Measurements from ENCODE around the gene WDR72.

The WDR72 gene

GRCh38 chr15:53665930-53666329, 93.5 kb downstream of the WDR72 start:
- no peaks in the 10 kb centered on the region for H3K4me1 Mint-ChIP-seq (ENCODE audit: low read depth)
- H3K27ac Mint-ChIP-seq: no peak overlapping the region
- peaks cover 4% of the 10 kb centered on the region for H3K27me3 Mint-ChIP-seq
- H3K36me3 Mint-ChIP-seq (ENCODE audit: low read depth): no peaks in the 10 kb centered on the region
- no peaks in the 10 kb centered on the region for H3K9me3 Mint-ChIP-seq
- H3K4me3 Mint-ChIP-seq: no peak overlapping the region

GRCh38 chr15:53658827-53659555, 100.5 kb downstream of the WDR72 start:
- H3K4me1 Mint-ChIP-seq (ENCODE audit: low read depth): no peaks in the 10 kb centered on the region
- H3K9me3 Mint-ChIP-seq: no peaks in the 10 kb centered on the region
- no peaks in the 10 kb centered on the region for H3K36me3 Mint-ChIP-seq (ENCODE audit: low read depth)
- no peak overlapping the region for H3K4me3 Mint-ChIP-seq
- no peak overlapping the region for H3K27ac Mint-ChIP-seq
- peaks cover 4% of the 10 kb centered on the region for H3K27me3 Mint-ChIP-seq

GRCh38 chr15:53658255-53658654, 101.2 kb downstream of the WDR72 start:
- no peaks in the 10 kb centered on the region for H3K9me3 Mint-ChIP-seq
- no peaks in the 10 kb centered on the region for H3K27me3 Mint-ChIP-seq
- no peak overlapping the region for H3K4me3 Mint-ChIP-seq
- H3K4me1 Mint-ChIP-seq (ENCODE audit: low read depth): no peaks in the 10 kb centered on the region
- no peak overlapping the region for H3K27ac Mint-ChIP-seq
- H3K36me3 Mint-ChIP-seq (ENCODE audit: low read depth): no peaks in the 10 kb centered on the region

GRCh38 chr15:53648934-53649333, 110.5 kb downstream of the WDR72 start:
- H3K27ac Mint-ChIP-seq: no peak overlapping the region
- H3K9me3 Mint-ChIP-seq: no peaks in the 10 kb centered on the region
- no peaks in the 10 kb centered on the region for H3K36me3 Mint-ChIP-seq (ENCODE audit: low read depth)
- H3K27me3 Mint-ChIP-seq: no peaks in the 10 kb centered on the region
- H3K4me3 Mint-ChIP-seq: no peak overlapping the region
- no peaks in the 10 kb centered on the region for H3K4me1 Mint-ChIP-seq (ENCODE audit: low read depth)

DNA sequence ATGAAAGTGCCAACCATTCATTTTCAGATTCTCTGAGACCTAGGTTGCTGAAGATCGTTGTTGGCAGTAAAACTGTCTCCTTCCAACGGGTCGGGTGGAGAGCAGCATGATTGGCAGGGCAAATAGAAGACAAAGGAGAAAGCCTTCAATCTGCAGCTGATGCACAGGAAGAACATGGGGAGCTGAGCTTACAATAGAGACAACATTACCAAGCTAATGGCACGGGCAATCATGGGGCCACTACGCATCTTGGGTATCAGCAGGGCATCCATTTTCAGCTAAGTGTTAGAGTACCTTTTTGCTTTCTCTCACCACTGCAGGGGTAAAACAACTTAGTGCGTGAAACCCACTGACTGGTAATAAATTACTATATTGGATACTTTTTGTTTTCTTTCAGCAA, 114.8 kb downstream of the WDR72 start:
- H3K4me3 Mint-ChIP-seq: no peak overlapping the region
- H3K36me3 Mint-ChIP-seq (ENCODE audit: low read depth): no peaks in the 10 kb centered on the region
- no peaks in the 10 kb centered on the region for H3K9me3 Mint-ChIP-seq
- H3K27ac Mint-ChIP-seq: no peak overlapping the region
- H3K27me3 Mint-ChIP-seq: no peaks in the 10 kb centered on the region
- no peaks in the 10 kb centered on the region for H3K4me1 Mint-ChIP-seq (ENCODE audit: low read depth)

DNA sequence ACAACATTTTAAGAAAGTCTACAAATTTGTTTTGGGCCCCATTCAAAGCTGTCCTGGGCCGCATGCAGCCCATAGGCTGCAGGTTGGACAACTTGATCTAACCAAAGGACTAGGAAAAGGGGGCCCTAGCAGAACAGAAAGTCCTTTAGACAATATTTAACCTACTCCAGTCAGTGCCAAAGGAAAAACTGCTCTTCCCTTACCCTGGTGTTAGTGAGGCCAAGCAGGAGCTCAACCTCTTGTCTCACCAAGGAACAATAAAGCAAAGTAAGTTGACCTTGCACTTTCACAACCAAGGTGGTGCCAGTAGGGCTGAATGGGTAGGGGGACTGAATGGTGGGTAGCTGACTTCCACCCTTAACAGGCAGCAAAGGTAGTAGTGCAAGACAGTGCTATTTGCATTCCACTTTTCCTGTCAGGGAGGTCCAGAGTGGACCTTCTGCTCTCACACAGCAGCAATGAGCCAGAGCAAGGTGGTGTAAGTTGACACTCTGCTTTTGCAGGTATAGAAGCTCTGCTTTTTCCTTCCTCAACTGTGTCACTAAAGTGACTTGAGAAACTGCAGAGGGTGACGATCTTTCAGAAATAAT, 124.9 kb downstream of the WDR72 start:
- Mint-ChIP-seq H3K27ac (no peak overlapping the region), H3K4me3 (no peak overlapping the region), H3K9me3 (peaks cover 8% of the 10 kb centered on the region), H3K27me3 (peaks cover 4% of the 10 kb centered on the region), H3K4me1 (ENCODE audit: low read depth) (no peaks in the 10 kb centered on the region), H3K36me3 (ENCODE audit: low read depth) (no peaks in the 10 kb centered on the region)

DNA sequence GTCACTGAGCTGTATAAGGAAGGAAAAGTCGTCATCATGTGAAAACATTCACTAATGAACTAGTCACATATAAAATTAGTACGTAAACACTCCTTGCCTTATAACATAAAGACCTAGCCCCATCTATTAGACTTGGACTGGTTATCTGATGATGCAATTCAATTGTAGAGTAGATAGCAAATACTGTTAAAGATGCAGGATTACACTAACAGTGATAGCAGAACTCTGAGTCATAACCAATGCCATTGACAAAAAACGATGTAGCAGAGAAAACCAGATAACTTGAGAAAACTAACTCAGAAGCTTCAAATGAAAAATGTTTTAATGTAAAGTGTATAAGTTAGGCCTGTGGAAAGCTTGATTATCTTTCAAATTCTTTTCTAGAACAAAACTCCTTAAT, 132.2 kb downstream of the WDR72 start:
- Mint-ChIP-seq H3K4me1 (ENCODE audit: low read depth) (no peaks in the 10 kb centered on the region), H3K27me3 (no peaks in the 10 kb centered on the region), H3K27ac (no peak overlapping the region), H3K36me3 (ENCODE audit: low read depth) (no peaks in the 10 kb centered on the region), H3K4me3 (no peak overlapping the region), H3K9me3 (peaks cover 13% of the 10 kb centered on the region)

DNA sequence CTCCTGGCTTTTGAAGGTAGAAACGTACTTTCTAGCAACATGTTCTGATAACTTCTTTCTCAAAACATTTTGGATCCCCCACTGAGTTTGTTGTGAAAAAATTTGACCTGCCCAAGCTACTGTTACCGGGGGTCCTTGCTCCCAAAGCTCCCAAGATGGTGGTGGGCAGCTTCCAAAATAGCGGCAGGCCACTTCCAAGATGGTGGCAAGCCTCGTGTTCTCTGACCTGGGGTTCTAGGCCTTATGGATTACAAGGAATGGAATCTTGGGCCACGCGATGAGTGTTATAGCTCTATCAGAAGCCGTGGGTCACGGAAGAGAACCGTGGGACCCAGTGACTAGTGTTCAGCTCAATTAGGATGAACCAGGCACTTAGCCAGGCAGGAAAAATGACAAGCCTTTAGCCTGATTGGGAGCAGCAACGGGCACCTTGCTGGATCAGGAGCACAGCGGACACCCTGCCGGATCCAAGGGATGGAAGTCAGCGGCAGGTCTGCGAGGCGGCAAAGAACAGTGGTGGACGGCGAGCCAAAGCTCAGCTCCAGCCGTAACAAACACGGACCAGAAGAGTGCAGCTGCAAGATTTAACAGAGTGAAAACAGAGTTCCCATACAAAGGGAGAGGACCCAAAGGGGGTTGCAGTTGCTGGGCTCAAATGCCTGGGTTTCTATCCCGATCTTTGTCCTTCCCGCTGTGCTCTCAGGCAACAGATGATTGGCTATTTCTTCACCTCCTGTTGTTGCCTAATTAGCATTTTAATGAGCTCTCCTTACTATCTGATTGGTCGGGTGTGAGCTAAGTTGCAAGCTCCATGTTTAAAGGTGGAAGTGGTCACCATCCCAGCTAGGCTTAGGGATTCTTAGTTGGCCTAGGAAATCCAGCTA, 133.3 kb downstream of the WDR72 start:
- no peak overlapping the region for H3K27ac Mint-ChIP-seq
- H3K9me3 Mint-ChIP-seq: peaks cover 6% of the 10 kb centered on the region
- no peaks in the 10 kb centered on the region for H3K36me3 Mint-ChIP-seq (ENCODE audit: low read depth)
- no peak overlapping the region for H3K4me3 Mint-ChIP-seq
- no peaks in the 10 kb centered on the region for H3K27me3 Mint-ChIP-seq
- no peaks in the 10 kb centered on the region for H3K4me1 Mint-ChIP-seq (ENCODE audit: low read depth)

DNA sequence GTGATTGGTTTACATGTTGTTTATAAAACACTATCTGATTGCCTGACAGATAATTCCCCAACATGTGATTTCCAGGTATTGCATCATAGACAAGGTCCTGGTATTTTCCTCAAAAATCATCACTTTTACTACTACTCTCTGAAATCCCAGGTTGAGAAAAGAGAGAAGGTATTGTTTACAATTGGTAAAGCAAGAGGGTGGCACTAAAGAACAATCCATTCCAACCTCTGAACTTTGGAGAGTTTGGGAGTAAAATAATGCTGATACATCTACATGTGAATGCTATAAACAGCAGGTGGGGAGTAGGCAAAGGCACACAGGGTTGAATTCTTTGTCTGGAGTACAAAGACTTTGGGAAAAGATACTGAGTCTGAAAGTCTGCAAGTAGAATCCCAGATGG, 134.2 kb downstream of the WDR72 start:
- Mint-ChIP-seq H3K27ac (no peak overlapping the region), H3K4me3 (no peak overlapping the region), H3K36me3 (ENCODE audit: low read depth) (no peaks in the 10 kb centered on the region), H3K9me3 (peaks cover 5% of the 10 kb centered on the region), H3K27me3 (no peaks in the 10 kb centered on the region), H3K4me1 (ENCODE audit: low read depth) (no peaks in the 10 kb centered on the region)

DNA sequence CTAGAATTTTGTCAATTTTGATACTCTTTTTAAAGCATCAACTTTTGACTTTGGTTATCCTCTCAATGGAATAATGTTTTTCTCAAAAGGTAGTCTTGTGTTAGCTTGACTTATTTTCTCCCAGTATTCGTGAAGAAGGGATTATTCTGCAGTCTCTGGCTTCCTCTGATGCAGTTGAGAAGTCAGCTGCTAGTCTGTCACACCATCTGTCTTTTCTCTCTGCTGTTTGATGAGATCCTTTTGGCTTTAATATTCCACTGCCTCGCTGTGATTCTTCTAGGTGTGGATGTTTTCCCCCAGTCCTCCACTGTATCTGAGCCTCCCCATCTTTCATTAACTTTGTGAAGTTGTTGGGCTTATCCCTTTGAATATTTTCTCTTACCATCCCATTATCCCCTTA, 141.0 kb downstream of the WDR72 start:
- no peaks in the 10 kb centered on the region for H3K27me3 Mint-ChIP-seq
- no peak overlapping the region for H3K4me3 Mint-ChIP-seq
- peaks cover 4% of the 10 kb centered on the region for H3K9me3 Mint-ChIP-seq

DNA sequence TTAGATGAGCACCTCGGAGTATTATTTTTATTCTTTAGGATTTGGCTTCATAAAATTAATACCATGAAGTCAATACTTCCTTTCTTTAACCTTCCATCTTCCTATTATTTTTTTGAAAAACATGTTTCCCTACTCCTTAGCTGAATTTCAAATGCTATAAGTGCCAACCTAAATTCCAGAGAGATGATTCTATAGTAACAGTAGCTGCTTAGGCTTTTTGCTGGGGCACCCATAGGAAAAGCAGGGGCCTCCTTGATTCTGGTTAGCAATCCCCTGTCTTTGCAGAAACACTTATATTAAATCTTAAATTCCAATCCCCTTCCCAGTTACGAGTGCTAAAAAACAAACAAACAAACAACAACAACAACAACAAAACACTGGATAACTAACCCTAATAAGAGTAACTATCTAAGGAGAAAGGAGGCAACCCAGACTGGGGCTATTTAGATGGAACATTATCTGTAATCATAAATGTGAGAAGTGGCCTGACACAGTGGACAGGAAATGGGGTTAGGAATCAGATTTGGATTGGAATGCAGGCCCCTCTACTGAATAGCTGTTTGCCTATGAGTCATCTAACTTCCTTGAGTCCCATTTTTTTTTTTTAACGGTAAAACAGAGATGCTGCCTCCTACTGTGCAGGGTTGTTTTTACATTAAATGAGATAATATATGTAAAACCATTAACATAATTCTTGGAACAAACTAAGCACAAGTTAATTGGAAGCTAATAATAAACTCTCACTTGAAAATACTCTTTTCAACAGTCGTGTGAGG, 148.1 kb downstream of the WDR72 start:
- H3K36me3 Mint-ChIP-seq (ENCODE audit: low read depth): no peaks in the 10 kb centered on the region
- no peaks in the 10 kb centered on the region for H3K4me1 Mint-ChIP-seq (ENCODE audit: low read depth)
- no peaks in the 10 kb centered on the region for H3K27me3 Mint-ChIP-seq
- H3K4me3 Mint-ChIP-seq: no peak overlapping the region
- H3K27ac Mint-ChIP-seq: no peak overlapping the region
- H3K9me3 Mint-ChIP-seq: no peaks in the 10 kb centered on the region

More for the DNA sequence above, 141.0 kb downstream of the WDR72 start:
- H3K4me1 Mint-ChIP-seq (ENCODE audit: low read depth): no peaks in the 10 kb centered on the region
- H3K36me3 Mint-ChIP-seq (ENCODE audit: low read depth): no peaks in the 10 kb centered on the region
- no peak overlapping the region for H3K27ac Mint-ChIP-seq

DNA sequence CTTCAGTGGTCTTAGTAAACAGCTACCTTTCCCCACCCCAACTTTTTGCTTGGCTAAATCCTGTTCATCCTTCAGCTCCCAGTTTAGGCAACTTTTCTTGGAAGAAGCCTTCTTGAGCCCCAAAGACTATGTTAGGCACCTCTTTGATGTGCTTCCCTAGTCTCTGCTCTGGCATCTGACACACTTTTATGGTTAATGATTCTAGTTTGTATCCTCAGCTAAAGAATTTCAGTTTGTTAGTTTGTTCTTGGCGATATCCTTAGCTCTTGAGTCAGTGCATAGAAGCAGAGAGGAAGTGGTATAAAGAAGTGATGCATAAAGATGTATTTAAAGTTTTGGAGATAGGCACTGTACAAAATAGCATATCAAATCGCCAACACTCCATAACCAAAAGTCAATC, 168.4 kb downstream of the WDR72 start:
- H3K27ac Mint-ChIP-seq: no peak overlapping the region

GRCh38 chr15:53590380-53590779, 169.1 kb downstream of the WDR72 start:
- Mint-ChIP-seq H3K27ac (no peak overlapping the region), H3K4me1 (ENCODE audit: low read depth) (no peaks in the 10 kb centered on the region), H3K36me3 (ENCODE audit: low read depth) (no peaks in the 10 kb centered on the region), H3K27me3 (peaks cover 3% of the 10 kb centered on the region), H3K9me3 (no peaks in the 10 kb centered on the region), H3K4me3 (no peak overlapping the region)

More for the DNA sequence above, 168.4 kb downstream of the WDR72 start:
- H3K4me3 Mint-ChIP-seq: no peak overlapping the region
- H3K36me3 Mint-ChIP-seq (ENCODE audit: low read depth): no peaks in the 10 kb centered on the region
- H3K27me3 Mint-ChIP-seq: peaks cover 3% of the 10 kb centered on the region
- no peaks in the 10 kb centered on the region for H3K4me1 Mint-ChIP-seq (ENCODE audit: low read depth)
- no peaks in the 10 kb centered on the region for H3K9me3 Mint-ChIP-seq

DNA sequence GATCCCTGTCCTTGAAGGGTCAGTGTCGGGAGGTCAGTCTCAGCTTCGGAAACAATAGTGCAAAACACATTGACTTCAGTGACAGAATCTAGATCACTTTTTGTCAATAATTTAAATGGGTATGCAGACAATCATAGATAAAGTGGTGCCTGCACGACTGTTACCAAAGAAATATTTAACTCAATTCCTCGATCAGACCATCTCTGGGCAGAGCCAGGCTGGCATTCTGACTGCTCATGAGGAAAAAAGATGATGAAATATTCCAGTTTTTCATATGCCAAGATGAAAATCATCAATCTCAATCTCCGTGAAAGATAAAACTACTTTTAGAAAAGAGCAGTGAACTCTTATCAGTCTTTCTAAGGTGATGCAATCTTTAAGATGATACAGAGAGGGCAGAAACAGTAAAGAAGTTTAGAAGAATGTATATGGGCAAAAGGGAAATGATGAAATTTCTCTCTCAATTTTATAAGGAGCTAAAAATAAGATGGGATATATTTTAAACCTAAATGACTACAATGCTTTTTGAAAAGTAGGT, 169.9 kb downstream of the WDR72 start:
- H3K27ac Mint-ChIP-seq: no peak overlapping the region
- H3K4me3 Mint-ChIP-seq: no peak overlapping the region
- H3K9me3 Mint-ChIP-seq: no peaks in the 10 kb centered on the region
- no peaks in the 10 kb centered on the region for H3K4me1 Mint-ChIP-seq (ENCODE audit: low read depth)
- peaks cover 3% of the 10 kb centered on the region for H3K27me3 Mint-ChIP-seq
- no peaks in the 10 kb centered on the region for H3K36me3 Mint-ChIP-seq (ENCODE audit: low read depth)
